ENCODE results near the gene ZSCAN10. TPM values are rescaled to one million over a fixed set of nuclear protein-coding genes. Genes with fewer than 3 reads are reported as not detected.

ZSCAN10 gene
- total RNA-seq, 1 donor from 2014 or later = 0.37 TPM

DNA sequence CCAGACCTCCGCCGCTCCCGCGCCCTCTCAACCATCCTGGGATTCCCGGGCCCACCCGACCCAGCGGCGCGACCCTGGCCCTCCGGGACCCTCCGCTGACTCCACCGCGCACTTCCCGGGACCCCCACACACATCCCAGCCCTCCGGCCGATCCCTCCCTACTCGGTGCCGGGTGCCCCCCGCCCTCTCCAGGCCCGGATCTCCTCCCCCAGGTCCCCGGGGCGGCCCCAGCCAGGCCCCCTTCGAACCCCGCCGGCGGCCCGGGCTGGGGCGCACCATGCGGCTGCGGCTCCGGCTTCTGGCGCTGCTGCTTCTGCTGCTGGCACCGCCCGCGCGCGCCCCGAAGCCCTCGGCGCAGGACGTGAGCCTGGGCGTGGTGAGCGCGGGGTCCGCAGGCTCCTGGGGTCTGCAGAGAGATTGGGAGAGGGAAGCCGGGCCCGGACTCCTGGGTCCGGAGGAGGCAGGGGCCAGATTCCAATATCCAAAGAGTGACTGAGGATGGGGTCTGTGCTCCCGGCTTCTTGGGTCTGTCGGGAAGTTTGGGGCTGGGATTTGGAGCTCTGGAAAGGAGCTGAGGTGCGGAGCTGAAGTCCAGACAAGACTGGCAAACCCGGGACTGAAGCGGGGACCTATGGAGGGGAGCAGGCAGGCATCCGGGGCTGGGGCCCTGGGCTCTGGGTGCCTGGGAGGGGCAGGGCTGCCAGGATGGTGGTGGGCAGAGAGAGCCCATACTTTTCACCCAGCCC lies 52.3 kb downstream of the ZSCAN10 start:
- DNase-seq (ENCODE audit: low spot score) = no peak

- DNase-seq (ENCODE audit: low spot score) = no peak
Measured at GRCh38 chr16:3045758-3046640, 53.1 kb downstream of the ZSCAN10 start, which contains the start of gene MMP25. Gene MMP25 (plus strand): TSS chr16:3046561. CDS start chr16:3046918, 357 bp downstream.

GRCh38 chr16:3044708-3045107 lies 54.4 kb downstream of the ZSCAN10 start:
- no peak for DNase-seq (ENCODE audit: low spot score)

- DNase-seq (ENCODE audit: low spot score) = no peak
Measured at GRCh38 chr16:3042376-3042775, 56.7 kb downstream of the ZSCAN10 start.

DNA sequence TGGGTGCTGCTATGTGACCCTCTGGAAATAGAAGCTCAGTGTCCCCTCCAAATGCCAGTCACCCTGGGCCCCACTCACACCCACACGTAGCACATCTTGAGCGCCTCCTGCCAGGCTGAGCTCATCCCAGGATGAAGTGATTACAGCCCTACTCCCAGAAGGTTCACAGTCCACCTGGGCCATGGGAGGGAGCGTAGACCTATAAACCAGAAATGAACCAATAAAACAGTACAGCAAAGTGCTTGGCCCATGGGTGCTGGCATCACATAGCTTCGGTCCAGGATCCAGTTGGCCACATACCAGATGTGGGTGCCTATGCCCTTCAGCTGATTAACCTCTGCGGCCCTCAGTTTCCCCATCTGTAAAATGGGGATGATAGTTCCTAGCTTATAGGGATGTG lies 60.2 kb downstream of the ZSCAN10 start:
- no peak for DNase-seq (ENCODE audit: low spot score)

Other genes with a start within 250 kb of the ZSCAN10 start
- 52.7 TPM for gene PRSS22, start 241.1 kb downstream of the ZSCAN10 start, total RNA-seq
- 35.5 TPM for gene FLYWCH2, start 216.1 kb downstream of the ZSCAN10 start, total RNA-seq
- gene FLYWCH1, start 187.4 kb downstream of the ZSCAN10 start, total RNA-seq = 57.5 TPM
- not detected for gene KREMEN2, start 135.0 kb downstream of the ZSCAN10 start, total RNA-seq
- gene PAQR4, start 129.9 kb downstream of the ZSCAN10 start, total RNA-seq = 33.1 TPM
- gene PKMYT1, start 118.8 kb downstream of the ZSCAN10 start, total RNA-seq = 4.5 TPM
- 3.3 TPM for gene CLDN9, start 86.4 kb downstream of the ZSCAN10 start, total RNA-seq
- gene CLDN6, start 81.1 kb downstream of the ZSCAN10 start, total RNA-seq = 1.1 TPM
- gene TNFRSF12A, start 78.9 kb downstream of the ZSCAN10 start, total RNA-seq = 98.1 TPM
- 54.6 TPM for gene HCFC1R1, start 75.4 kb downstream of the ZSCAN10 start, total RNA-seq
- 20.8 TPM for gene THOC6, start 75.3 kb downstream of the ZSCAN10 start, total RNA-seq
- gene BICDL2, start 62.4 kb downstream of the ZSCAN10 start, total RNA-seq = 86.1 TPM
- 1.1 TPM for gene MMP25, start 52.7 kb downstream of the ZSCAN10 start, total RNA-seq
- 134 TPM for gene IL32, start 33.7 kb downstream of the ZSCAN10 start, total RNA-seq
- 14.2 TPM for gene ZNF205, start 13.3 kb upstream of the ZSCAN10 start, total RNA-seq
- gene ZNF213, start 35.7 kb upstream of the ZSCAN10 start, total RNA-seq = 18.4 TPM
- gene OR1F1, start 88.9 kb upstream of the ZSCAN10 start, total RNA-seq = not detected
- gene ZNF200, start 135.9 kb upstream of the ZSCAN10 start, total RNA-seq = 7.6 TPM
- 0.52 TPM for gene MEFV, start 157.3 kb upstream of the ZSCAN10 start, total RNA-seq
- 23.8 TPM for gene ZNF263, start 184.2 kb upstream of the ZSCAN10 start, total RNA-seq
- gene TIGD7, start 206.1 kb upstream of the ZSCAN10 start, total RNA-seq = 9.9 TPM
- gene ZNF75A, start 206.2 kb upstream of the ZSCAN10 start, total RNA-seq = 25.9 TPM